SU-DHL-6 (cell line): ENCODE data around the gene ATP7B.
"Not testable (repeated sequence)": the region's sequence is repeated elsewhere in the genome, so short reads cannot be mapped to it uniquely, and the experiment has no call there.

Source experiments
- CTCF ChIP-seq: fragments of 200-600 bp; sonication (generic); IDR thresholded peaks from one replicate; pipeline ENCODE4 v1.5.1; 2017; ENCODE audit warnings: antibody characterized with exemption, mild to moderate bottlenecking, low read length, moderate library complexity; ENCODE audit not compliant: insufficient read depth, poor library complexity, severe bottlenecking
- EZH2phosphoT487 ChIP-seq: fragments of 200-600 bp; sonication (generic), shearing (Covaris generic); conservative IDR thresholded peaks from 2 replicates; pipeline ENCODE4 v1.6.1; 2018; ENCODE audit warnings: mild to moderate bottlenecking, antibody characterized with exemption, low read length, moderate library complexity, mixed read lengths

DNA sequence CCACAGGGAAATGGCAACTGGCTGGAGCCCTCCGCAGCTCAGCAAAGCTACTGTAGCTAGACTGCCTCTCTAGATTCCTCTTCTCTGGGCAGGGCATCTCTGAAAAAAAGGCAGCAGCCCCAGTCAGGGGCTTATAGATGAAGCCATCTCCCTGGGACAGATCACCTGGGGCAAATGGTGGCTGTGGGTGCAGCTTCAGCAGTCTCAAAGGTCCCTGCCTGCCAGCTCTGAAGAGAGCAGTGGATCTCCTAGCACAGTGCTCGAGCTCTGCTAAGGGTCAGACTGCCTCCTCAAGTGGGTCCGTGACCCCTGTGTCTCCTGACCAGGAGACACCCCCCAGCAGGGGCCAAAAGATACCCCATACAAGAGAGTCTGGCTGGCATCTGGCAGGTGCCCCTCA lies 28.0 kb downstream of the ATP7B start:
- TF ChIP-seq CTCF, EZH2phosphoT487: not testable (repeated sequence)
